ENCODE measurements around the gene GRAP2. TPM values are rescaled to one million over a fixed set of nuclear protein-coding genes. Genes with fewer than 3 reads are reported as not detected.

GRAP2 gene
- total and polyA plus RNA-seq, 9 of the 15 experiments (the other 6 are each of a cell fraction or from before 2014, with no cell fraction given) = 4.8 to 88.7 (median 60.4) TPM

- TF ChIP-seq AFF1 (IDR thresholded peaks at IDR 0.05; ENCODE audit: low read depth in 1 of 2, partially characterized antibody in 2 of 2) = no peak
- TF ChIP-seq NR3C1 (CRISPR knock-in tag; IDR thresholded peaks at IDR 0.05) = no peak
- no peak for TF ChIP-seq HINFP (tag; conservative IDR thresholded peaks at IDR 0.05; ENCODE audit: low read depth)
- no peak for TF ChIP-seq HBP1 (CRISPR knock-in tag; IDR thresholded peaks at IDR 0.05)
- no peak for TF ChIP-seq SNIP1 (IDR thresholded peaks at IDR 0.05; ENCODE audit: low read depth)
- peak; percentile 57 for TF ChIP-seq MEIS2 (IDR thresholded peaks at IDR 0.05; ENCODE audit: partially characterized antibody)
Observed at GRCh38 chr22:39943953-39944872, 43.3 kb downstream of the GRAP2 start (continued).

Measured in K562 (cell line).